ACHN (cell line): ENCODE results near the gene CTSW.
A peak's percentile ranks its signal among the peaks of the same experiment; 100 is the strongest.

Source experiments
- DNase-seq: peaks from one replicate; pipeline ENCODE4 v3.0.0-alpha.2; 2015
- in situ Hi-C: cut with HindIII; loops from 2 replicates; pipeline ENCODE4 v1.10.0; 2017; ENCODE audit warnings: low sequenced_read_pairs, low pct_ligation_motif_present, low pct_unique_long_range_greater_than_20kb

CTSW gene

GRCh38 chr11:65916391-65916790 lies 36.8 kb downstream of the CTSW start:
- no peak for DNase-seq
- in situ Hi-C loops: no loop called here

DNA sequence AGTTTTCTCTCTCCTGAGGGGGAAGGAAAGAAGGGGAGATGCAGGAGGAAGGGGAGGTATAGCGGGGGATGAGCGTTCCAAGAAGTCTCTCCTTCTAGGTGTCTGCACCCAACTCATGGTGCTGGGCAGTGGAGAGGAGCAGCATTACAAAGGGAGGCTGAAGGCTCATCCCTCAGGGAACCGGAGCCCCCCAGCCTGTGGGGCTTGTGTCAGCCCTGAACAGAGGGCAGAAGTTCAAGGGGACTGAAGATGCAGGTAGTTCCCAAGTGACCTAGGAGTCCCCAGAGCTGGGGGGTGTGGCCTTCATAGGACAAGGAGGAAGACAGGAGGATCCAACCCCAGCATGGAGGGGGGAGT lies 37.4 kb downstream of the CTSW start:
- no peak for DNase-seq
- in situ Hi-C loops: no loop called here

GRCh38 chr11:65917434-65918210 lies 38.0 kb downstream of the CTSW start:
- in situ Hi-C loops: no loop called here
- DNase-seq: no peak

DNA sequence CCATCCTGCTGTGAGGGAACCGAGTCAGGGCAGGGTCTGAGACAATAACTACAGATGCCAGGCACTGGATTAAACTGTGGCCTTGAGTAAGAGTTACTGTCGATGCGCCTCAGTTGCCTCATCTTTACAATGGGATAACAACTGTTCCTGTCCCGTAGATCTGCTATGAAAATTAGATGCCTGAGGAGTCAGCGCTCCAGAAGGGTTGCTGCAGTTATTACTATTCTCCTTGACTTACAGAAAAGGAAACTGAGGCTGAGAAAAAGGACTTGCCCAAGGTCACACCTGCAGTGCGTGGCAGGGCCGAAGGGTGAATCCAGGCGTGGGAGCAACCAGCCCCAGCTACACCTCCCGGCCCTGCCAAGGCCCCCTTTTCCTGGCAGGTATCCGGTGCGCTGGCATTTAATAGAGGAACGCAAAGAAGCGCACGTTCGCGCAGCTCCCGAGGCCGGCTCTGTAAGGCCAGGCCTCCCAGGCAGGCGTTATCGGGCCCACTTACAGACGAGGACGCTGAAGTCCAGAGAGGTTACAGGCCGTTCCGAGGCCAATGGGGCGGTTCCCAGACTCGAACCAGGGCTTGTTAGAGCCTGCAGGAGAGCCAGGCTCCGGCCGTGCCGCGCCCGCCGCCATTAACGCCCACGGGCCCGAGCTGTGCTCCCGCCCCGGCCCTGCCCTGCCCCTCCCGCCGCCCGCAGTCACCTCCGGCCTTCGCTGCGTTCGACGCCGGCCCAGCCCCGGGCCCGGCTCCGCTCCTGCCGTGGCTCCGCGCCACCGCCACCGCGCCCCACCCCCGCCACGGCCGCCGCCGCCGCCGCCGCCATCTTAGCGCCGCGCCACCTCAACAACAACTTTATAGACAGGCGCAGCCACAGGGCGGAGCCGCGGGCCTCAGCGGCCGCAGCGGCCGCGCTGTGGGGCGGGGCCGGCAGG lies 38.8 kb downstream of the CTSW start, which contains the start of gene C11orf68:
C11orf68 (minus strand) TSS at position 852 of the 930 bp plus-strand sequence; CDS start at position 821, 31 bp downstream.
- in situ Hi-C loops: no loop called here
- DNase-seq: peak; percentile 16

DNA sequence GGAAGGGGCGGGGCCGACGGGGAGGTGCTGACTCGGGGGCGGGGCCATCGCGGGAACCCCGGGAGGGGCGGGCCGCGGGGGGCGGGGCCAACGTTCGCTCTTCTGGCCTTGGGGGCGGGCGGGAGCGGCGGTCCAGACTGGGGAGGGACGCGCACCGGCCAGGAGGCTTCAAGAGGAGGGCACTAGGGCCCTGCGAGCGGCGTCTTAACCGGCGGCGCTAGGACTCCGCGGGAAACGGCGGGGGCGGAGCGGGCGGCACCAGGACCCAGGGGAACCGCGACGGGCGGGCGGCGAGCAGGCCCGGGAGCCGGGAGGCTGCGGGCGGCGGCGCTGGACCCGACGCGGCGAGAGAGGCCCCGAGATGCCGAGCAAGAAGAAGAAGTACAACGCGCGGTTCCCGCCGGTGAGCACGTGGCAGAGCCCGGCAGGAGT lies 39.5 kb downstream of the CTSW start, which contains the start of gene DRAP1:
DRAP1 (plus strand) TSS at position 286 of the 432 bp plus-strand sequence; CDS start at position 362, 76 bp downstream.
- DNase-seq: peak; percentile 94
- in situ Hi-C loops: no loop called here

GRCh38 chr11:65919573-65920371 lies 40.1 kb downstream of the CTSW start:
- DNase-seq: peak; percentile 9
- in situ Hi-C loops: no loop called here

- no peak for DNase-seq
- in situ Hi-C loops: no loop called here
Measured at GRCh38 chr11:65920372-65920802, 40.8 kb downstream of the CTSW start.

- in situ Hi-C loops: no loop called here
- no peak for DNase-seq
Measured at GRCh38 chr11:65921033-65921555, 41.5 kb downstream of the CTSW start.

GRCh38 chr11:65921876-65922275 lies 42.2 kb downstream of the CTSW start:
- no peak for DNase-seq
- in situ Hi-C loops: no loop called here

DNA sequence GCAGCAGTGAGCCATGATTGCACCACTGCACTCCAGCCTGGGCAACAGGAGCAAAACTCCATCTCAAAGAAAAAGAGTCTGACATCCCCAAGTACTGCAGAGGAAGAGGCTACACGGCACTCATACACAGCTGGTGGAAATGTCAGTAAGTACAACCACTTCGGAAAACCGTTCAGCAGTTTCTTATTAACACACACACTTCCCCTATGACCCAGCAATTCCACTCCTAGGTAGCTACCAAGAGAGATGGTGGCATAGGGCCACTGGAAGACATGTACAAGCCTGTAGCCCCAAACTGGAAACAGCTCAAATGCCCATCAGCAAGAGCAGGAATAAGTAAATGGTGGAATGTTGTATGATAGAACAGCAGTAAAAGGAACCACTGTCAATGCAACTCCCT lies 42.9 kb downstream of the CTSW start:
- in situ Hi-C loops: no loop called here

DNA sequence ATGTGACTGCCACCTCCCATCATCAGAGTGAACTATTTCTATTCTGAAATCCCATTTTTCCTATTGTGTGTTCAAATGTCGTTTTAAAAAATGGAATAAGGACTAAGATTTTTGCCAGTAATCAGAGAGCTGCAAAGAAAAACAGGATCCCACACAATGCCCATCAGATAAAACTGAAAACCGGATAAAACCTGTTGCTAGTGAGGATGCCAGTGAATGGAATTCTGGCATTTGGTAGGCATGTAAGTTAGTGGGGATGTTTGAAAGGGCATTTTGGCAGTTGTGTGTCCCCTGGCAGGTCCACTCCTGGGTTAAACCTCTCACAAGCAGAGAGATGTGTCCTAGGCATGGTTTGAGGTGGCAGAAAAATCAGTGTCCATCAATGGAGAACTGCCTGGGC lies 45.8 kb downstream of the CTSW start:
- DNase-seq: no peak
- in situ Hi-C loops: no loop called here

More for the DNA sequence above, 42.9 kb downstream of the CTSW start:
- no peak for DNase-seq

DNA sequence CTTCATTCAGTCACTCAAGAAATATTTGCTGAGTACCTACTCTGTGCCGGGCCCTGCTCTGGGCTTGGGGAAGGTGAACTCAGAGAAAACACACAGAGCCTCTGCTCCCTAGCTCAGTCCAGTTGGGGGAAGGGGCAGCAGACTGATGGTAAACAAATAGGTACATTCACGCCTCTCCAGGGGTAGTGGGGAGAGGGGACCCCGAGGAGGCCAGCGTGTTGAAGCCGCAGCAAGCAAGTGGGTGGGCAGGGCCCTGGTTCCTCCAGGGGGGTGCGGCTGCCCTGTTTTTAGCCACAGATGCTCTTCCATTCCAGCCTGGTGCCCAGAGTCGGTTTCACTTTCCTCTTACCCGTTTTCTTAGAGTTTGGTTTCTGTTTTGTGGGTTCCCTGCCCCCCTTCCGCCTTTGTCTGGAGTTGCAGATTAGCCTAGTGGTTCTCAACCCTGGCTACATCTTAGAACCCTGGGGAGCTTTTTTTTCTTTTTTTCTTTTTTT lies 48.3 kb downstream of the CTSW start:
- in situ Hi-C loops: no loop called here
- no peak for DNase-seq

- no peak for DNase-seq
- in situ Hi-C loops: no loop called here
Measured at GRCh38 chr11:65928667-65929066, 49.0 kb downstream of the CTSW start.

GRCh38 chr11:65931773-65932557 lies 52.3 kb downstream of the CTSW start:
- no peak for DNase-seq
- in situ Hi-C loops: no loop called here

DNA sequence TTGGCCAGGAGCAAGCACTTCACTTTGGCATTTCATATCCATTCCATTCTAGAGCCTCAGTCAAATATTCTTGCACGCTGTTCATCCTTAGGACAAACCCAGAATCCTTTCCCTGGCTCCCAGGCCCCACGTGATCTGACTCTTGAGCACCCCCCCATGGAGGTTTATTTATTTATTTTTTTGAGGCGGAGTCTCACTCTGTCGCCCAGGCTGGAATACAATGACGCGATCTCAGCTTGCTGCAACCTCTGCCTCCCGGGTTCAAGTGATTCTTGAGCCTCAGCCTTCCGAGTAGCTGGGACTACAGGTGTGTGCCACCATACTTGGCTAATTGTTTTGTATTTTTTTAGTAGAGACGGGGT lies 52.9 kb downstream of the CTSW start:
- DNase-seq: no peak
- in situ Hi-C loops: no loop called here
